Bronchial epithelial cell (primary cell): Measurements from ENCODE around the gene PDIA5. TPM values are rescaled to one million over a fixed set of nuclear protein-coding genes. Genes with fewer than 3 reads are reported as not detected.
A peak's percentile ranks its signal among the peaks of the same experiment; 100 is the strongest.

Experiments
- DNase-seq: peaks from one replicate; pipeline ENCODE4 v3.0.0-alpha.2; 2010; ENCODE audit warnings: low read depth
- FAIRE-seq: peaks from 2 replicates; lab custom pipeline; 2011; peaks lifted over from hg19 to GRCh38; lab: Jason Lieb, UNC
- H3K27me3 ChIP-seq: 2 replicates; pipeline ENCODE4 v1.5.1; 2011; ENCODE audit warnings: low read length; ENCODE audit not compliant: control insufficient read depth, insufficient read depth
- H3K36me3 ChIP-seq: 2 replicates; pipeline ENCODE4 v1.5.1; 2011; ENCODE audit warnings: low read length; ENCODE audit not compliant: control insufficient read depth, insufficient read depth
- H3K4me3 ChIP-seq: 2 replicates; pipeline ENCODE4 v1.5.1; 2011; ENCODE audit warnings: mild to moderate bottlenecking, low read depth, low read length, control low read depth
- CTCF ChIP-seq: IDR thresholded peaks from 2 replicates; pipeline ENCODE4 v1.5.1; 2011; ENCODE audit warnings: mild to moderate bottlenecking, moderate library complexity, low read length, control low read depth, inconsistent platforms; ENCODE audit not compliant: insufficient read depth, severe bottlenecking
- total RNA-seq: library from RNA; depleted of rRNA; stranded (reverse); fragments of >200 nt; gene quantifications from 2 replicates; pipeline ENCODE4 v1.2.1, GENCODE V29; 2014

PDIA5 gene
- total RNA-seq, 1 donor from 2014 or later, result 29.2 TPM

GRCh38 chr3:123158330-123158729, 91.5 kb downstream of the PDIA5 start:
- Histone ChIP-seq H3K4me3 (no peak overlapping the region), H3K27me3 (no peaks in the 10 kb centered on the region), H3K36me3 (peaks cover 30% of the 10 kb centered on the region)
- FAIRE-seq (peak; percentile 92), DNase-seq (peak; percentile 21)
- no peak for TF ChIP-seq CTCF

GRCh38 chr3:123158899-123159390, 92.1 kb downstream of the PDIA5 start:
- no peak for TF ChIP-seq CTCF
- Histone ChIP-seq H3K27me3 (no peaks in the 10 kb centered on the region), H3K36me3 (peaks cover 28% of the 10 kb centered on the region), H3K4me3 (no peak overlapping the region)
- no peak for FAIRE-seq
- no peak for DNase-seq

- DNase-seq (no peak), FAIRE-seq (peak; percentile 32)
- Histone ChIP-seq H3K4me3 (no peak overlapping the region), H3K27me3 (no peaks in the 10 kb centered on the region), H3K36me3 (peaks cover 26% of the 10 kb centered on the region)
- TF ChIP-seq CTCF, result no peak
These were observed 93.3 kb downstream of the PDIA5 start for GRCh38 chr3:123159926-123160635.

GRCh38 chr3:123161167-123161566, 94.3 kb downstream of the PDIA5 start:
- peak; percentile 1 for TF ChIP-seq CTCF
- Histone ChIP-seq H3K27me3 (no peaks in the 10 kb centered on the region), H3K36me3 (peaks cover 24% of the 10 kb centered on the region), H3K4me3 (no peak overlapping the region)
- no peak for FAIRE-seq
- no peak for DNase-seq

GRCh38 chr3:123163141-123163540, 96.3 kb downstream of the PDIA5 start:
- no peak overlapping the region for H3K4me3 ChIP-seq
- peaks cover 20% of the 10 kb centered on the region for H3K36me3 ChIP-seq
- no peaks in the 10 kb centered on the region for H3K27me3 ChIP-seq
- DNase-seq (no peak), FAIRE-seq (no peak)
- TF ChIP-seq CTCF, result no peak
